Measurements from ENCODE around the gene TEX38.
A peak's percentile ranks its signal among the peaks of the same experiment; 100 is the strongest.

- peak; percentile 68 to 82 for TF ChIP-seq CTCF (conservative IDR thresholded peaks at IDR 0.05; ENCODE audit: low read depth in 2 of 2)
- no peak for TF ChIP-seq EZH2phosphoT487 (IDR thresholded peaks at IDR 0.05; ENCODE audit: unreplicated experiment)
Observed at GRCh38 chr1:46622344-46622743, 49.3 kb upstream of the TEX38 start.
